Measurements from ENCODE around the gene SEMA4D. TPM values are rescaled to one million over a fixed set of nuclear protein-coding genes. Genes with fewer than 3 reads are reported as not detected.

Gene SEMA4D
- total and polyA plus RNA-seq, 2 of the 13 experiments (the other 11 are each of a cell fraction or from before 2014, with no cell fraction given): 0.13 to 0.16 TPM

- no peak overlapping the region for H3K4me2 ChIP-seq (ENCODE audit: low read depth, low read length)
- WGBS (ENCODE audit: low lambda C conversion rate): 34% methylated on average over 3 of the region's 3 CpGs
- no peaks in the 10 kb centered on the region for H4K20me1 ChIP-seq (ENCODE audit: insufficient read depth, low read length)
- H3K79me2 ChIP-seq (ENCODE audit: insufficient read depth, low read length): no peaks in the 10 kb centered on the region
- no peak overlapping the region for H2AFZ ChIP-seq (ENCODE audit: low read length)
- FAIRE-seq: no peak
- no peaks in the 10 kb centered on the region for H3K9me3 ChIP-seq (ENCODE audit: low read length)
- H3K4me3 ChIP-seq (replicated peaks in 1 of 3; ENCODE audit: insufficient read depth in 1 of 3, low read depth in 2 of 3, low read length in 3 of 3): no peak overlapping the region
- no peaks in the 10 kb centered on the region for H3K4me1 ChIP-seq (ENCODE audit: insufficient read depth, low read length)
- BruUV-seq (replicated peaks): no TSS peak
- no peak for ATAC-seq
- peaks cover 2 to 26% of the 10 kb centered on the region in 2 experiments; a peak in 3 of 5 replicates for H3K27me3 ChIP-seq (ENCODE audit: control insufficient read depth in 1 of 2, insufficient read depth in 2 of 2, low read length in 2 of 2)
- no peak overlapping the region for H3K27ac ChIP-seq (ENCODE audit: extremely low read length, insufficient read depth, low read length)
- TF ChIP-seq ZFX (CRISPR knock-in tag; IDR thresholded peaks at IDR 0.05; ENCODE audit: low read depth) (no peak), NFE2L2 (IDR thresholded peaks at IDR 0.05; ENCODE audit: low read length) (no peak), THAP9 (CRISPR knock-in tag; IDR thresholded peaks at IDR 0.05; ENCODE audit: borderline replicate concordance) (no peak), KMT2A (CRISPR knock-in tag; IDR thresholded peaks at IDR 0.05) (no peak), POLR2AphosphoS2 (IDR thresholded peaks at IDR 0.05; ENCODE audit: low read depth, low read length) (no peak), ZNF570 (CRISPR knock-in tag; IDR thresholded peaks at IDR 0.05; ENCODE audit: borderline replicate concordance) (no peak), SIX4 (CRISPR knock-in tag; IDR thresholded peaks at IDR 0.05) (no peak), ZNF230 (CRISPR knock-in tag; IDR thresholded peaks at IDR 0.05) (no peak), BORCS8-MEF2B (CRISPR knock-in tag; IDR thresholded peaks at IDR 0.05) (no peak), SSRP1 (CRISPR knock-in tag; IDR thresholded peaks at IDR 0.05) (no peak), ZNF207 (IDR thresholded peaks at IDR 0.05; ENCODE audit: borderline replicate concordance) (no peak), PBX3 (CRISPR knock-in tag; IDR thresholded peaks at IDR 0.05; ENCODE audit: borderline replicate concordance) (no peak), PAF1 (CRISPR knock-in tag; IDR thresholded peaks at IDR 0.05) (no peak), GLI4 (CRISPR knock-in tag; IDR thresholded peaks at IDR 0.05; ENCODE audit: borderline replicate concordance) (no peak), MIXL1 (CRISPR knock-in tag; IDR thresholded peaks at IDR 0.05) (no peak), ZNF616 (CRISPR knock-in tag; IDR thresholded peaks at IDR 0.05; ENCODE audit: low read depth) (no peak), ZFP82 (CRISPR knock-in tag; IDR thresholded peaks at IDR 0.05; ENCODE audit: borderline replicate concordance) (no peak)
- no peak for DNase-seq (ENCODE audit: low spot score)
- H3K9ac ChIP-seq (ENCODE audit: insufficient read depth, low read depth, low read length): no peak overlapping the region
- in situ Hi-C loops (cut with HindIII; ENCODE audit: extremely low pct_ligation_motif_present, low pct_unique_long_range_greater_than_20kb): no loop called here
- intact Hi-C loops (cut with micrococcal nuclease; ENCODE audit: unreplicated experiment): no loop called here
- H3K36me3 ChIP-seq (replicated peaks in 1 of 2; ENCODE audit: control insufficient read depth in 1 of 2, insufficient read depth in 2 of 2, low read length in 2 of 2): no peaks in the 10 kb centered on the region
- ChIA-PET CTCF (ENCODE audit: low intra/inter-chr PET ratio, low total read pairs) (no interaction called here), POLR2A (no interaction called here)
Observed at GRCh38 chr9:89441655-89441970, 56.3 kb downstream of the SEMA4D start.
